GM20000 (cell line): Measurements from ENCODE around the gene CREB5.

ENCODE experiments used
- DNase-seq: peaks from one replicate; pipeline ENCODE4 v3.0.0; 2012; ENCODE audit warnings: low spot score
- TF ChIP-seq, protein P1 (sequence below): IDR thresholded peaks from 2 replicates; pipeline ENCODE4 v1.5.1; 2012; ENCODE audit warnings: mild to moderate bottlenecking, control low read depth; ENCODE audit errors: extremely low read depth, missing control alignments

CREB5 gene

DNA sequence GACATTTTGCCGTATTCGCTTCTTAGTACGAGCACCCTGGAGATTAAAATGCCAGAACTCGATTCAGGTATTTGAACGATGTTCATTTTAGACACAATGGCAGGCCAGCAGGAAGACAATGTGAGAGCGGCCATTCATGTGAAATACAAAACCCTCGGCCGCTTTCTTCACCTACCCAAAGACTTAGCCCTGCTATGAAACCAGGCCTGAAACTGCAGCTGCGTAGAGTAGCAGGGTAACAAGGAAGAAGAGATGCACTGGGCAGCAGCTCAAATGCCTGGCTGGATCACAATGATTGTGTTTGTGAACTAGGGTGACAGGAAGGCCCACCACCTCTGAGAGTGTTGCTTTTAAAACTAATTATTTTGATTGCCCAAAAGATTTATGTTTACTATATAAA, 311.0 kb downstream of the CREB5 start:
- TF ChIP-seq, protein P1, sequence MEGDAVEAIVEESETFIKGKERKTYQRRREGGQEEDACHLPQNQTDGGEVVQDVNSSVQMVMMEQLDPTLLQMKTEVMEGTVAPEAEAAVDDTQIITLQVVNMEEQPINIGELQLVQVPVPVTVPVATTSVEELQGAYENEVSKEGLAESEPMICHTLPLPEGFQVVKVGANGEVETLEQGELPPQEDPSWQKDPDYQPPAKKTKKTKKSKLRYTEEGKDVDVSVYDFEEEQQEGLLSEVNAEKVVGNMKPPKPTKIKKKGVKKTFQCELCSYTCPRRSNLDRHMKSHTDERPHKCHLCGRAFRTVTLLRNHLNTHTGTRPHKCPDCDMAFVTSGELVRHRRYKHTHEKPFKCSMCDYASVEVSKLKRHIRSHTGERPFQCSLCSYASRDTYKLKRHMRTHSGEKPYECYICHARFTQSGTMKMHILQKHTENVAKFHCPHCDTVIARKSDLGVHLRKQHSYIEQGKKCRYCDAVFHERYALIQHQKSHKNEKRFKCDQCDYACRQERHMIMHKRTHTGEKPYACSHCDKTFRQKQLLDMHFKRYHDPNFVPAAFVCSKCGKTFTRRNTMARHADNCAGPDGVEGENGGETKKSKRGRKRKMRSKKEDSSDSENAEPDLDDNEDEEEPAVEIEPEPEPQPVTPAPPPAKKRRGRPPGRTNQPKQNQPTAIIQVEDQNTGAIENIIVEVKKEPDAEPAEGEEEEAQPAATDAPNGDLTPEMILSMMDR: no peak
- no peak for DNase-seq

DNA sequence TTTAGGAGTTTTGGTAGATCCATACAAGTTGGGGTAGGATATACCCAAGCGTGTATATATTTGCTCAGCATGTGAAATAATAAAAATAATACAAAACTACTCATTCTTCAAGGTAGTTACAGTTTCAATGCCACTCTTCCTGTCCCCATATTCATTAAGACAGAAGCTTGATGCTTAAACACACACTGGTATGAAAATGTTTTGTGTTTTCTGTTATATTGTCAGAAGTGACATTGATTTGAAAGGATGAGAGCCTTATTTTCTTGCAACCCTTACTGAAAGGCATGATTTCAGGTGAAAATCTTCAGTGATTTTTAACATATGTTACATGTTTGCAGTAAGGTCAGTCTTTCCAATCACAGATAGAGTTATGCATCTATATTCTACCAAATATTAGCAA, 312.2 kb downstream of the CREB5 start:
- TF ChIP-seq, protein P1: no peak
- no peak for DNase-seq

DNA sequence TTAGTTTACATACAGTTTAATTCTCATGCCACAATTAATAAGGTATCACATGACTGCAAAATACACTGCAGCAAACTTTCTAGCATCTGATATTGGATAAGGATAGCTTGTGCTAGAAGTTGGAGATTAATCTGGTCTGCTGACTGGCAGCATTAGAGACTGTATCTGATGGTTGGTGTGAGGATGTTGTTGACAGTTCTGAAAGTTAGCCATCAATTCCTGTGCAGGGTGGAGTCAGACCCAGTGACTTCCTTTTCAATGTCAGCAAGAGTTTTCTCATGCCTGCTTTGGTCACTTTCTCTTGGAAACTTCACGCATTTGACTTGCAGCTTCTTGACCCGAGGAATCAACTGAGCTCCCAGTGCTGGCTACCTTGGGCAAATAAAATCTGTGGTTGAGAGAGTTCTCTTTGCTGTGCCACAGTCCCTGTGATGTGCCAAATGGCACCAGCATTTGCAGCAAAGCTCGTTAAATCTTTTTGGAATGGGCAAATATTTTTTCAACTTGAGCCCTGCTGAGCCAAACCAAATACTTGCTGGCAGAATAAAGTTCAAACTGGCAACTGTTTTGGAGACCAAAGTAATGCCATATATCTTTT, 312.8 kb downstream of the CREB5 start:
- TF ChIP-seq, protein P1: no peak
- DNase-seq: no peak

DNA sequence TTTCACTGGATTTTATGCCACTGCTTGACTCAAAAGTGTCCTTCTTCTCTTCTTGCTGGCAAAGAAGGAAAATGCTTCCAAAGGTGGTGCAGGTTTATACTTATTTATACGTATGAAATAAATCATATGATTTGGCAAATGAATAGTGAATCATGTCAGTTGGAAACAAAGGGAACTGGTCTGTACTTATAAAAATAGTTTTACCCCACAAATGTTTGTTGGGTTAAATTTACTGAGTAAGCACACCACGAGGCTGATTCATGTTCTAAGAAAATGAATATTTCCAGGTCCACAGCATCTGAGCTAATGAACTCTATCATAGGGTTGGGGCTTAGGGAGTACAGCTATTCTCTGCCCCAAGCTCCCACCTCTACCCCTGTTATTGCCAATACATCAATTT, 313.6 kb downstream of the CREB5 start:
- TF ChIP-seq, protein P1: no peak
- DNase-seq: no peak

DNA sequence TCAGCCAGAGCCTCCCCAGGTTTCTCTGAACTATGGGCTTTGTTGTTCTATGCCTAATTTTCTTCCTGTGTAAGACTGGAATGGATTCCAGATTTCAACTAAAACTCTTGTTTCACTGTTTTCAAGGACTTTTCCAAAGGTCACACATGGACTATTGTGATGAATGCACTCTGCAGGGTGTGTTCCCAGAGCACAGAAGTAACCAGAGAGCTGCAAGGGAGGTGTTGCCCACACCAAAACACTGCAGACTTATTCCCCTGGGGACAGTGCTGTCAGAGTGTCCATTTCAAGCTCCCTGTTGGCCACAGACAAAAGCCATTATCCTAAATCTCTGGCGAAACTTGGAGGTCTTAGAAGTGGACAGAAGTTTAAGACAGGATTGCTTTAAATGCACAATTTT, 314.2 kb downstream of the CREB5 start:
- TF ChIP-seq, protein P1: no peak
- DNase-seq: no peak

DNA sequence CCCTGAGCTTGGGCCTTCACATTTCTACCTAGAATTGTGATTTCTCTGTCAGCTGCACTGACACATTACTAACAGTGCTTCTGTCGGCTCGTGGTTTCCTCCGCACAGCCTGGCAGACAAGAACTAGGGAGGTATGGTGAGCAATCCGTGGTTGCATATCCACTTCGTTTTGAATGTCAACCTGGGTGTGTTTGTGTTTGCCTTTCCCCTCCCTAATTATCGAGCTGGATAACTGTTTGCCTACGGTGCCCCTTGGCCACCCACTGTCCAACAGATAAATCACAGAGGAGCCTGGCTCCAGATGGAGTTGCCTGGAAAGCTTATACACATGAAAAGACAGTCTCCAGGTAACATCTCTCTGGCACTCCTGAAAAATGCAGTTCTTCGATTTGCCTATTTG, 317.0 kb downstream of the CREB5 start:
- TF ChIP-seq, protein P1: no peak
- DNase-seq: no peak

DNA sequence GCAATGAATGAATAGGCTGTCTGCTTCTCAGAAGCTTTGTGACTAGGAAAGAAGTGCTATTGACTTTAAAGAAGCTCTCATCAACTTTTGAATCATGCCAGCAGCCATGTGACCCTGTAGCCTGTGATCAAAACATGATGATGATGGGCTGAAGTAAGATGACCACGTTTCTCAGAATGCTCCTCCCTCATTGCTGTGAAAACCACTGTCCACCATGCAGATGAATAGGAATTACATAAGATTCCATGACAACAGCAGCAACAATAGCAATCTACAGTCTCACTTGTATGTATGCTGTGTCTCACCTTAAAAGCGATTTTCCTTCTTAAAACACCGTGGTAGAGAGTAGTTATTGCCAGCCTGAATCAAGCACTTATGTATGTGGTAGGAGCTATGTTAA, 317.4 kb downstream of the CREB5 start:
- TF ChIP-seq, protein P1: no peak
- DNase-seq: no peak
